Measurements from ENCODE around the gene DEFB132. TPM values are rescaled to one million over a fixed set of nuclear protein-coding genes. Genes with fewer than 3 reads are reported as not detected.

The DEFB132 gene
- total and polyA plus RNA-seq, 2 of the 4 experiments (the other 2 are of a cell fraction), result not detected

DNA sequence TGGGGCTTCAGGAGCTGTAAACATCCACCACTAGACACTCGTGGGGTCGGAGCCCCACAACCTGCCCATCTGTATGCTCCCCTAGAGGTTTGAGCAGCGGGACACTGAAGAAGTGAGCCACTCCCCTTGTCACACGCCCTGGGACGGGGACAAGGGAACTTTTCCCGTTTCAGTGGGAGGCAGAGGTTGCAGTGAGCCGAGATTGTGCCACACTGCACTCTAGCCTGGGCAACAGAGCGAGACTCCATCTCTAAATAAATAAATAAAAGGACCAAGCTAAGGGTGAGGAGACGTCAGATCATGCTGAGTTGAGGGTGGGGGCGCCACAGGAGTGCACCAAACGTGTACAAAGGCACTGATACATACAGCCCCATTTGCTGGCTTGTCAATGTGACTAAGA is 48.2 kb downstream of the DEFB132 start:
- no peak overlapping the region for H3K27ac ChIP-seq (ENCODE audit: insufficient read depth, low read length)
- H3K27me3 ChIP-seq (ENCODE audit: control insufficient read depth, insufficient read depth, low read length), result no peaks in the 10 kb centered on the region
- peaks cover 8% of the 10 kb centered on the region for H4K20me1 ChIP-seq (ENCODE audit: insufficient read depth, low read length)
- 0 out of 2 replicates have a peak, but pooled peaks cover 2% of the 10 kb centered on the region for H3K36me3 ChIP-seq (ENCODE audit: control insufficient read depth, insufficient read depth, low read length)
- no peak overlapping the region for H3K23ac ChIP-seq (ENCODE audit: low read depth, low read length)
- no peak overlapping the region for H2BK120ac ChIP-seq (ENCODE audit: low read depth, low read length)
- H3K18ac ChIP-seq (ENCODE audit: low read depth, low read length), result no peak overlapping the region
- H2BK15ac ChIP-seq (ENCODE audit: low read depth, low read length), result no peak overlapping the region
- H2AK5ac ChIP-seq (ENCODE audit: low read depth, low read length), result no peak overlapping the region
- intact Hi-C loops (cut with micrococcal nuclease), result no loop called here
- no peak overlapping the region for H2BK5ac ChIP-seq (ENCODE audit: low read depth, low read length, poor library complexity, severe bottlenecking)
- H2AK9ac ChIP-seq (replicated peaks; ENCODE audit: low read depth, low read length, poor library complexity), result no peak overlapping the region
- H2BK20ac ChIP-seq (ENCODE audit: low read depth, low read length), result no peak overlapping the region
- H4K8ac ChIP-seq (ENCODE audit: low read depth in 2 of 2, low read length in 2 of 2), result no peak overlapping the region
- no peak overlapping the region for H3K14ac ChIP-seq (replicated peaks; ENCODE audit: low read depth, low read length)
- peaks cover 17% of the 10 kb centered on the region for H3K4me1 ChIP-seq (ENCODE audit: control insufficient read depth, insufficient read depth, low read length)
- no peak overlapping the region for H4K91ac ChIP-seq (ENCODE audit: insufficient read depth, low read depth, low read length)
- no peak for DNase-seq
- dilution Hi-C loops (cut with HindIII; ENCODE audit: low sequenced_read_pairs, unreplicated experiment), result no loop called here
- H3K9me1 ChIP-seq (ENCODE audit: insufficient read depth, low read length), result peaks cover 18% of the 10 kb centered on the region
- BruUV-seq (replicated peaks), result no TSS peak
- no peak overlapping the region for H3K4me2 ChIP-seq (ENCODE audit: low read depth, low read length)
- ChIA-PET POLR2A (ENCODE audit: unreplicated experiment) (no interaction called here), CTCF (no interaction called here)
- in situ Hi-C loops (cut with MboI; ENCODE audit: low sequenced_read_pairs), result no loop called here
- 90% methylated on average over 2 of the region's 11 CpGs; no CpG with 5 or more reads in 1 of the 2 experiments for WGBS, 2 experiments (ENCODE audit: extremely low coverage in 2 of 2, insufficient read length in 1 of 2)
- no peak overlapping the region for H3K56ac ChIP-seq (ENCODE audit: extremely low read depth, insufficient read depth, low read length)
- H3K9me3 ChIP-seq (ENCODE audit: control insufficient read depth, insufficient read depth, low read length), result no peaks in the 10 kb centered on the region
- no peak overlapping the region for H2AFZ ChIP-seq (replicated peaks; ENCODE audit: low read length, poor library complexity)
- no peak overlapping the region for H3K4ac ChIP-seq (ENCODE audit: low read depth, low read length)
- ATAC-seq (ENCODE audit: low read depth), result no peak
- no peak for TF ChIP-seq MAFK (IDR thresholded peaks at IDR 0.05; ENCODE audit: low read depth, low read length)
- no peak for TF ChIP-seq FOS (IDR thresholded peaks at IDR 0.05; ENCODE audit: low read depth, low read length)
- TF ChIP-seq, protein P1, sequence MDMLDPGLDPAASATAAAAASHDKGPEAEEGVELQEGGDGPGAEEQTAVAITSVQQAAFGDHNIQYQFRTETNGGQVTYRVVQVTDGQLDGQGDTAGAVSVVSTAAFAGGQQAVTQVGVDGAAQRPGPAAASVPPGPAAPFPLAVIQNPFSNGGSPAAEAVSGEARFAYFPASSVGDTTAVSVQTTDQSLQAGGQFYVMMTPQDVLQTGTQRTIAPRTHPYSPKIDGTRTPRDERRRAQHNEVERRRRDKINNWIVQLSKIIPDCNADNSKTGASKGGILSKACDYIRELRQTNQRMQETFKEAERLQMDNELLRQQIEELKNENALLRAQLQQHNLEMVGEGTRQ (IDR thresholded peaks at IDR 0.05; ENCODE audit: low read depth, low read length), result no peak
- no peak for TF ChIP-seq BHLHE40 (IDR thresholded peaks at IDR 0.05; ENCODE audit: low read depth, low read length)
- no peak for TF ChIP-seq MXI1 (IDR thresholded peaks at IDR 0.05; ENCODE audit: borderline replicate concordance, low read depth, low read length)
- TF ChIP-seq, protein P2, sequence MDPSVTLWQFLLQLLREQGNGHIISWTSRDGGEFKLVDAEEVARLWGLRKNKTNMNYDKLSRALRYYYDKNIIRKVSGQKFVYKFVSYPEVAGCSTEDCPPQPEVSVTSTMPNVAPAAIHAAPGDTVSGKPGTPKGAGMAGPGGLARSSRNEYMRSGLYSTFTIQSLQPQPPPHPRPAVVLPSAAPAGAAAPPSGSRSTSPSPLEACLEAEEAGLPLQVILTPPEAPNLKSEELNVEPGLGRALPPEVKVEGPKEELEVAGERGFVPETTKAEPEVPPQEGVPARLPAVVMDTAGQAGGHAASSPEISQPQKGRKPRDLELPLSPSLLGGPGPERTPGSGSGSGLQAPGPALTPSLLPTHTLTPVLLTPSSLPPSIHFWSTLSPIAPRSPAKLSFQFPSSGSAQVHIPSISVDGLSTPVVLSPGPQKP (IDR thresholded peaks at IDR 0.05; ENCODE audit: borderline replicate concordance, low read depth, low read length), result no peak
- no peak for TF ChIP-seq POLR2A (IDR thresholded peaks at IDR 0.05; ENCODE audit: low read depth, low read length)
- TF ChIP-seq NFE2L2 (IDR thresholded peaks at IDR 0.05; ENCODE audit: low read depth, low read length), result no peak
- TF ChIP-seq SMC3 (IDR thresholded peaks at IDR 0.05; ENCODE audit: low read depth, low read length), result no peak
- TF ChIP-seq, protein P3, sequence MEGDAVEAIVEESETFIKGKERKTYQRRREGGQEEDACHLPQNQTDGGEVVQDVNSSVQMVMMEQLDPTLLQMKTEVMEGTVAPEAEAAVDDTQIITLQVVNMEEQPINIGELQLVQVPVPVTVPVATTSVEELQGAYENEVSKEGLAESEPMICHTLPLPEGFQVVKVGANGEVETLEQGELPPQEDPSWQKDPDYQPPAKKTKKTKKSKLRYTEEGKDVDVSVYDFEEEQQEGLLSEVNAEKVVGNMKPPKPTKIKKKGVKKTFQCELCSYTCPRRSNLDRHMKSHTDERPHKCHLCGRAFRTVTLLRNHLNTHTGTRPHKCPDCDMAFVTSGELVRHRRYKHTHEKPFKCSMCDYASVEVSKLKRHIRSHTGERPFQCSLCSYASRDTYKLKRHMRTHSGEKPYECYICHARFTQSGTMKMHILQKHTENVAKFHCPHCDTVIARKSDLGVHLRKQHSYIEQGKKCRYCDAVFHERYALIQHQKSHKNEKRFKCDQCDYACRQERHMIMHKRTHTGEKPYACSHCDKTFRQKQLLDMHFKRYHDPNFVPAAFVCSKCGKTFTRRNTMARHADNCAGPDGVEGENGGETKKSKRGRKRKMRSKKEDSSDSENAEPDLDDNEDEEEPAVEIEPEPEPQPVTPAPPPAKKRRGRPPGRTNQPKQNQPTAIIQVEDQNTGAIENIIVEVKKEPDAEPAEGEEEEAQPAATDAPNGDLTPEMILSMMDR (conservative IDR thresholded peaks at IDR 0.05; ENCODE audit: low read depth, low read length), result no peak
- no peak for TF ChIP-seq MAZ (IDR thresholded peaks at IDR 0.05; ENCODE audit: borderline replicate concordance, low read depth, low read length)
- no peak for TF ChIP-seq CHD1 (IDR thresholded peaks at IDR 0.05; ENCODE audit: low read depth, low read length)
- TF ChIP-seq CEBPB (IDR thresholded peaks at IDR 0.05; ENCODE audit: low read depth, low read length), result no peak
- TF ChIP-seq RCOR1 (IDR thresholded peaks at IDR 0.05; ENCODE audit: insufficient replicate concordance, low read length), result no peak
- TF ChIP-seq RFX5 (IDR thresholded peaks at IDR 0.05; ENCODE audit: low read depth, low read length), result no peak
- TF ChIP-seq RAD21 (IDR thresholded peaks at IDR 0.05; ENCODE audit: low read length), result no peak
- H3K79me1 ChIP-seq (ENCODE audit: low read depth in 1 of 2, low read length in 2 of 2), result peaks cover 15 to 28% of the 10 kb centered on the region in 2 experiments
- no peak overlapping the region for H3K4me3 ChIP-seq (ENCODE audit: insufficient read depth, low read depth, low read length)
- H3K9ac ChIP-seq (ENCODE audit: low read depth, low read length), result no peak overlapping the region
- no peak overlapping the region for H4K5ac ChIP-seq (ENCODE audit: low read depth, low read length)
